H7 (cell line): ENCODE data around the gene PPRC1. TPM values are rescaled to one million over a fixed set of nuclear protein-coding genes. Genes with fewer than 3 reads are reported as not detected.

Experiments used
- DNase-seq: peaks from one replicate; pipeline ENCODE4 v3.0.0; 2012
- H3K27me3 ChIP-seq: 2 replicates; pipeline ENCODE4 v1.6.0; 2011; ENCODE audit warnings: mild to moderate bottlenecking, low read length; ENCODE audit not compliant: control insufficient read depth, insufficient read depth
- H3K36me3 ChIP-seq: replicated peaks from 2 replicates; pipeline ENCODE4 v1.5.1; 2011; ENCODE audit warnings: low read length; ENCODE audit not compliant: control insufficient read depth, insufficient read depth
- H3K4me3 ChIP-seq: 2 replicates; pipeline ENCODE4 v1.5.1; 2011; ENCODE audit warnings: low read depth, mild to moderate bottlenecking, control low read depth, low read length, moderate library complexity; ENCODE audit not compliant: insufficient read depth
- total RNA-seq: library from RNA; depleted of rRNA; stranded (reverse); fragments of >200 nt; shearing (Covaris generic); gene quantifications from 2 replicates; pipeline ENCODE4 v1.2.3, GENCODE V29; 2014; rRNA removed

Gene PPRC1, protein sequence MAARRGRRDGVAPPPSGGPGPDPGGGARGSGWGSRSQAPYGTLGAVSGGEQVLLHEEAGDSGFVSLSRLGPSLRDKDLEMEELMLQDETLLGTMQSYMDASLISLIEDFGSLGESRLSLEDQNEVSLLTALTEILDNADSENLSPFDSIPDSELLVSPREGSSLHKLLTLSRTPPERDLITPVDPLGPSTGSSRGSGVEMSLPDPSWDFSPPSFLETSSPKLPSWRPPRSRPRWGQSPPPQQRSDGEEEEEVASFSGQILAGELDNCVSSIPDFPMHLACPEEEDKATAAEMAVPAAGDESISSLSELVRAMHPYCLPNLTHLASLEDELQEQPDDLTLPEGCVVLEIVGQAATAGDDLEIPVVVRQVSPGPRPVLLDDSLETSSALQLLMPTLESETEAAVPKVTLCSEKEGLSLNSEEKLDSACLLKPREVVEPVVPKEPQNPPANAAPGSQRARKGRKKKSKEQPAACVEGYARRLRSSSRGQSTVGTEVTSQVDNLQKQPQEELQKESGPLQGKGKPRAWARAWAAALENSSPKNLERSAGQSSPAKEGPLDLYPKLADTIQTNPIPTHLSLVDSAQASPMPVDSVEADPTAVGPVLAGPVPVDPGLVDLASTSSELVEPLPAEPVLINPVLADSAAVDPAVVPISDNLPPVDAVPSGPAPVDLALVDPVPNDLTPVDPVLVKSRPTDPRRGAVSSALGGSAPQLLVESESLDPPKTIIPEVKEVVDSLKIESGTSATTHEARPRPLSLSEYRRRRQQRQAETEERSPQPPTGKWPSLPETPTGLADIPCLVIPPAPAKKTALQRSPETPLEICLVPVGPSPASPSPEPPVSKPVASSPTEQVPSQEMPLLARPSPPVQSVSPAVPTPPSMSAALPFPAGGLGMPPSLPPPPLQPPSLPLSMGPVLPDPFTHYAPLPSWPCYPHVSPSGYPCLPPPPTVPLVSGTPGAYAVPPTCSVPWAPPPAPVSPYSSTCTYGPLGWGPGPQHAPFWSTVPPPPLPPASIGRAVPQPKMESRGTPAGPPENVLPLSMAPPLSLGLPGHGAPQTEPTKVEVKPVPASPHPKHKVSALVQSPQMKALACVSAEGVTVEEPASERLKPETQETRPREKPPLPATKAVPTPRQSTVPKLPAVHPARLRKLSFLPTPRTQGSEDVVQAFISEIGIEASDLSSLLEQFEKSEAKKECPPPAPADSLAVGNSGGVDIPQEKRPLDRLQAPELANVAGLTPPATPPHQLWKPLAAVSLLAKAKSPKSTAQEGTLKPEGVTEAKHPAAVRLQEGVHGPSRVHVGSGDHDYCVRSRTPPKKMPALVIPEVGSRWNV (N-terminal part only)
- 40.0 and 44.3 TPM in 2 replicates for total RNA-seq

DNA sequence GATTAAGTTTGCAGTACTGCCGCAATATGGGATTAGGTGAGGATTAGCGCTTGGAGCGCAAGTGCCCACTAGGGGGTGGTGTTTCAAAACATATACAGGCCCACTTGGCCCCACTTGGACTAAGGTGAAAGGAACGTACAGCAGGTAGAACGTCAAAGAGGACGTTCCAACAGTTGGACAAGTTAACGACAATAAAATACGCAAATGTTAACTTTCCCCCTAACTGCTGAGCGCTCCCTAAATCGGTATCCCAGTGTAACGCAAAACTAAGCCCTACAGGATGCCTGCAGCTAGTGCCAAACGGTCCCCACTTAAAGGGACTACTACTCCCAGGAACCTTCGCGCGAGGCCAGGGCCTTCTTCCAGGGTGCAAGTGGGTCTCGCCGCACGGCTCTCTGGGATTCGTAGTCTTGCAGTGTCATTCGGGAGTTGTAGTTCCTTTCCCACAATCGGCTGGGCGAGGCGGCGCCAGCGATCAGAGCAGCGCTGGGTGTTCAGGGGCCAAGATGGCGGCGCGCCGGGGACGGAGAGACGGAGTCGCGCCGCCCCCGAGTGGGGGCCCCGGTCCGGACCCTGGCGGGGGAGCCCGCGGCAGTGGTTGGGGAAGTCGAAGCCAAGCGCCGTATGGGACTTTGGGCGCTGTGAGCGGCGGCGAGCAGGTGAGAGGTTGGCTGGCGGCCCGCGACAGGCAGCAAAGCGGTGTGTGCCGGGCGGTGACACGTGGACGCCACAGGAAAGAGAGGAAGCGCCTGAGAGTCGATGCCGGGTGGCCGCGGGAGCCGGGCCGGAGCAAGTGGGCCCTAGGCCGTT, at the start of gene PPRC1:
PPRC1 (plus strand) TSS at position 478 of the 810 bp plus-strand sequence; CDS start at position 507, 29 bp downstream.
- Histone ChIP-seq H3K36me3 (peaks cover 8% of the 10 kb centered on the region), H3K4me3 (peak within 1 kb of the TSS; percentile 98), H3K27me3 (no peaks in the 10 kb centered on the region)
- DNase-seq = peak; percentile 96

DNA sequence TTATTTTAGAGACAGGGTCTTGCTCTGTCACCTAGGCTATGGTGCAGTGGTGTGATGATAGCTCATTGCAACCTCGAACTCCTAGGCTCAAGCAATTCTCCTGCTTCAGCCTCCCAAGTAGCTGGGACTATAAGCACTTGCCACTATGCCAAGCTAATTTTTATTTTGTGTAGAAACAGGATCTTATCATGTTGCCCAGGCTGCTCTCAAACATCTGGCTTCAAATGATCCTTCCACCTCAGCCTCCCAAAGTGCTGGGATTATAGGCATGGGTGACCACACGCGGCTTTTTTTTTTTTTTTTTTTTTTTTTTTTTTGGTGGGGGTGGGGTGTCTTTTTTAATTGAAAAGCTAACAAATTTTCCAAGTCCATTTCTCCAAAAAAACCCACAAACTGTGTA, 49.3 kb upstream of the PPRC1 start:
- no peak for DNase-seq
- no peaks in the 10 kb centered on the region for H3K27me3 ChIP-seq
- no peaks in the 10 kb centered on the region for H3K36me3 ChIP-seq
- no peak overlapping the region for H3K4me3 ChIP-seq

DNA sequence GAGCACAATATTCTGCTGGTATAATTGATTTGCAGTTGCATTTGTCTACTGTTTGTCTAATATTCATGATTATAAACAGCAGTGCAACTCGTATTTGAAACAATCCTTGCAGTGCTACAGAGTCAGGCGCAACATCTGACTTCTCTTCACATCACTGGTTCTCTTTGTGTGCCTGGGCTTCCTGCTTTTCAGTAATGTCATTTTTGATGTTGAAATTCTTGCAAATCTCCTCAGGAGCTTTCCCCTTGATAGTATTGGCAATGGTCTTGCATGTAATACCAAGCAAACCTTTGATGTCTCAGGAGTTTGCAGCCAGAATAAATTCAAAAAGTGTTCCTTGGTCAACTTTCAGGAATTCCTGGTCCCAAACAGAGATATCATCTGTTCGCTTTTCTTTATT, 47.5 kb upstream of the PPRC1 start:
- no peak for DNase-seq
- no peaks in the 10 kb centered on the region for H3K36me3 ChIP-seq
- H3K27me3 ChIP-seq = no peaks in the 10 kb centered on the region
- no peak overlapping the region for H3K4me3 ChIP-seq

DNA sequence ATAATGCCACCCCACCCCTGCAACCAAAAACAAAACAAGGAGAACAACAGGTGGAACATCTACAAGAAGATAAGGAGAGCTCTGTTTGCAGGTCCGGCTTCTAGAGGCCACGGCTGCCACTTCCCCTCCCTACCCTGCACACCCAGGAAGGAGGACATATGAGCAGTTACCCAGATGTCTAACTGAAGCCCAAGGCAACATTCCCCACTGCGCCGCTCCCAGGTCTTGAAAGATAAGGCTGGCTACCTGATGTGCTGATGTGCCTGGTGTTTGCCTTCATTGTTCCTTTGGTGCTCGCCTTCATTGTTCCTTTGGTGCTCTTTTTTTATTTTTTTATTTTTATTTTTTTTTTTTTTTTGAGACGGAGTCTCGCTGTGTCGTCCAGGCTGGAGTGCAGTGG, 46.6 kb upstream of the PPRC1 start:
- Histone ChIP-seq H3K36me3 (no peaks in the 10 kb centered on the region), H3K4me3 (no peak overlapping the region), H3K27me3 (no peaks in the 10 kb centered on the region)
- DNase-seq = no peak

DNA sequence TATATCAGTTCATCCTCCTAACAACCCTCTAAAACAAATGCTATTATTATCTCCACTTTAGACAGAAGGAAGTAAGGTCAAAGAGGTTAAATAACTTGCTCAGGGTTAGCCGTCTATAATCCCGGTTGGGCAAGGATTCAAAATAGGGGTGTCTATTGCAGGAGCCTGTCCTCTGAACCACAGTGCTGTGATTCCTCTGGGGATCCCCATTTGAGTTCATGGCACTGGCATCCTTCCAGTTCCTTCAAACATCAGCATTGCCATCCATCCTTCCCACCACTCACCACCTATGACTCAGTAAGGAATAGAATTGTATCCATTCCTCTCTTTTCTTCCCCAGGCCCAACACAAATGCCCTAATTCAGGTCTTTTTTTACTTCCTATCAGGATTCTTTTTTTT, 42.1 kb upstream of the PPRC1 start:
- Histone ChIP-seq H3K4me3 (no peak overlapping the region), H3K36me3 (no peaks in the 10 kb centered on the region), H3K27me3 (no peaks in the 10 kb centered on the region)
- no peak for DNase-seq

DNA sequence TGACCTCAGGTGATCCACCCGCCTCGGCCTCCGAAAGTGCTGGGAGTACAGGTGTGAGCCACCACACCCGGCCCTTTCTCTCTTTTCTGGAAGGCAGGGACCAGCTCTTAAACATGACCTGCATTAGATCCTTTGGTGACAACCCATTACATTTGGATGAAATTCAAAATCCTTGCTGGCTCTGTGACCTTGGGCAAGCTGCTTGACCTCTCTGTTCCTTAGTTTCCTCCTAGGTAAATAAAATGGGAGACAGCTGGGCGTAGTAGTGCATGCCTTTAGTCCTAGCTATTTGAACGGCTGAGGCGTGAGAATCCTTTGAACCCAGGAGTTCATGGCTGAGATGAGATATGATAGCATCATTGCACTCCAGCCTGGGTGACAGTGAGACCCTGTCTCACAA, 36.4 kb upstream of the PPRC1 start:
- H3K36me3 ChIP-seq = peaks cover 3% of the 10 kb centered on the region; the same call in 1 of the 2 replicates
- no peak overlapping the region for H3K4me3 ChIP-seq
- no peaks in the 10 kb centered on the region for H3K27me3 ChIP-seq
- no peak for DNase-seq

DNA sequence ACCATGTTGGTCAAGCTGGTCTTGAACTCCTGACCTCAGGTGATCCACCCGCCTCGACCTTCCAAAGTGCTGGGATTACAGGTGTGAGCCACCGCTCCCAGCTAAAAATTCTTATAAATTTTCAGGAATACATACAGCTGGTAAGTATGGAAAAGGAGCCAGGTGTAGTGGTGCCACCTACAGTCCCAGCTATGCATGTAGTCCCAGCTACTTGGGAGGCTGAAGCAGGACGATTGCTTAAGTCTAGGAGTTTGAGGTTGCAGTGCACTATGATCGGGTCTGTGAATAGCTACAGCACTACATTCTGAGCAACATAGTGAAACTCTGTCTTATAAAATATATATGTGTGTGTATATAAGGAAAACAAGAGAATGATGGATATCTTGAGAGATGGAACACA, 31.7 kb upstream of the PPRC1 start:
- H3K36me3 ChIP-seq = peaks cover 12% of the 10 kb centered on the region
- DNase-seq = no peak
- H3K27me3 ChIP-seq = no peaks in the 10 kb centered on the region
- H3K4me3 ChIP-seq = no peak overlapping the region

DNA sequence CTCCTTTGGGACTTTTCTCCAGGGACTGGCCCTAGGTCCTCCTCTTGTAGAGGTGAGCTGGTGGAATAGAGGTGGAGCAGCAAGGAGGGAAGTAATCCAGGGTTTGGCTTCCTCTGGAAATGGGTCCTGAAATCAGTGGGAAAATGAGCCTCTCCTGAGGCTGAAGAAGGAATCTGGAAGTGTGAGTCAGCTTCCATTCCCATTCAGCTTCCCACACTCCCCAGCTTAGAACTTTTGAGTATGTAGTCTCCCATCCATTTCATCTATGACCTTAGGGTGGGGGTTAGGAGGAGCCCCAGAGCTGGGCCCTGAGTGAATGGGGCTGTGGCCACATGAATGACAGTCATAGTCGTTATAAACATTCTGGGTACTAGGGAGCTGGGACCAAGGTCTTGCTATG, 30.4 kb upstream of the PPRC1 start:
- H3K36me3 ChIP-seq = peaks cover 15% of the 10 kb centered on the region
- no peak for DNase-seq
- no peaks in the 10 kb centered on the region for H3K27me3 ChIP-seq
- H3K4me3 ChIP-seq = no peak overlapping the region

DNA sequence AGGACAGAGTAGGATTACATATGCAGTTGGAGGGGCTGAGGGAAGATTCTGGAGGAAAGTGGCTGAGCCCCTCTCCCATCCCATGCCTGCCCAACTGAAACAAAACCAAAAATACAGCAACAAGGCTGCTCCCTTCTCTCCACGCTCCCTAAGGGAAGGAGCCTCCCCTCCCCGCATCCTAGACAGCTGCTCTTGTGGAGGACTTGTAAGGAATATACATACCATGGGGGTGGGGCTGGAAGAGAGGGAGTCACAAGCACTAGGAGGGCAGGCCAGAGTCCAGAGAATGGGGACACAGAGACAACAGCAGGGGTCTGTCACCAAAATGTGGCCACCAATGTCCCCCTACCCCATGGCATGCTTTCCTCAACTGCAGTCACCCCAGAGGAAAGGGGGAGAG, 25.8 kb upstream of the PPRC1 start:
- DNase-seq = peak; percentile 19
- no peak overlapping the region for H3K4me3 ChIP-seq
- H3K36me3 ChIP-seq = peaks cover 56% of the 10 kb centered on the region
- H3K27me3 ChIP-seq = no peaks in the 10 kb centered on the region

DNA sequence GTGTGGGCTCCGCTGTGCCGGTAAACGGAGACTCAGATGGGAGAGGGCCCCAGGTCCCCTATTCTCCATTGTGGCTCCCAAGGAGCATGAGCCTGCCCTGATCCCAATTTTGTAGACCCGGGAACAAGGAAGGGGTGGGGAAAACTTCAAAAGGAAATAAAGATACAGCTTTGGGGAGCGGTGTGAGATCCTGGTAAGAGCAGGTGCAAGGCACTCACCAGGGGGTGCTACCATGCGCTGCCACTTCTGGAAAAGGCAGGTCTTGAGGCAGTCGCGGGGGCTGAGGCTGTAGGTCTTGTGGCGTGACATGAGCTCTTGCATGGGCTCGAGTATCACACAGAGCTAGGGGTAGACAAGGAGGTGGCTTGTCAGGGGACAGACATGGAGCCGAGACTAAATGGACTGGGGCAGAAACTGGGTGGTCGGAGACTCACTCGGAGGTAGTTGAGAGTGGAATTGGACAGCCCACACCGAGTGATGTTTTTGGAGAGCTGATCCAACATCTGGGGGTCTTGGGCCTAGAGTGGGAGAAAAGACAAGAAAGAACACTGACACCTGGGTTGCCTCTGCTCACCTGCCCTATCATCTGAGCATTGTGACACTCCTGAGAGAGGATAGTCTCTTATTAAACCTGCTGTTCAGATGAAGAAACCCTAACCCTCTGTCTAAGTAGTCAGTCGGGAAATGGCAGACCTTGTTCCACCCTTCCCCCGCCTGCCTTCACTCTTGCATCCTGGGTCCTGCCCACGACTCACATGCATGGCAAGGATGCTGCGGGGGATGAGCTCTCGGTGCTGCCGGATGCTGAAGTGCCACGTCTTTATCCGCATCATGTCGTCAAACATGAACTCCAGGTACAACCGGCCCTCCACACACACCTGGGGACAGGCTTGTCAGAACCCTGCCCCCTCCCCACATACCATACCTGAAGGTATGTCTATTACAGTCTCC, 23.4 kb upstream of the PPRC1 start:
- peak; percentile 10 for DNase-seq
- H3K27me3 ChIP-seq = no peaks in the 10 kb centered on the region
- peaks cover 50% of the 10 kb centered on the region for H3K36me3 ChIP-seq
- H3K4me3 ChIP-seq = no peak overlapping the region

DNA sequence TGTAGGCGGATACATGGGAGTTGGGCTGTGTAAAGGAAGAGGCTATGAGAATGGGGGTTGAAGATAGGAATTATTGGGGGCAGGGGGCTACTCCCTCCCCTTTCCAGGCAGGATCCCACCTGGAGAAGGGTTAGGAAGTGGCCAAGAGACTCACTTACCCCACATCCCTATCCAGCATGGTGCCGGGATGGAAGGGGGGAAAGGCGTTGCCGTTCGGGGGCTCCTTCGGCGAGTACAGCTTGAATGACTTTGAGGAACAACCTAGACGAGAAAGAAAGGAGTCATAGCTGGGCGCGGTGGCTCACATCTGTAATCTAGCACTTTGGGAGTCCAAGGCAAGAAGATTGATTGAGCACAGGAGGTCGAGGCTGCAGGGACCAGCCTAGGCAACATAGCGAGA, 21.6 kb upstream of the PPRC1 start:
- Histone ChIP-seq H3K27me3 (no peaks in the 10 kb centered on the region), H3K36me3 (peaks cover 46% of the 10 kb centered on the region), H3K4me3 (no peak overlapping the region)
- DNase-seq = peak; percentile 5

DNA sequence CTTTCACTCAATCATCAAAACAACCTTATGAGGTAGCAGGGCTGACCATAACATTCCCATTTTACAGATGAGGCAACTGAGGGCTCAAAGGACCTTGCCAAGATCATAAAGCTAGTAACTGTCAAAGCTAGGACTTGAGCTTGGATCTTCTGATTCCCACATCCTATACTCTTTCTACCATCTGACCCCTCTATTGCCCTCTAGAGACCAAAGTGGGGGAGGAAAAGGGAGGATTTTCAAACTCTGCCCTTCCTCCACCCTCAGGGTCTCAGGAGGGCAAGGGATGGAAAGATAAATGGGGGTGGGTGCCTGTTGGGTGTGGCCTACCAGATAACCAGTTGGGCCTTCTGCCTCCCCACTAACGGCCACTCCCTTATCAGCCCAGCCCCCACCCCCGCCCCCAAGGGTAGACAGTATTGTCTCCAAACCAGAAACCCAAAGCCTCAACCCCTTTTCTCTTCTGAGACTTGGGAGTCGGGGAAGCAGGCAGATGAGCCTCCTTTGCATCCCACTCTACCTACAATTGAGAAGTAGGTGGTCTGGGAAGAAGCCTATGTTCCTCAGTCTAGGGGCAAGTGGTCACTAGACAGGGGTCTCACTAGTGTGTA, 20.5 kb upstream of the PPRC1 start:
- DNase-seq = peak; percentile 79
- H3K4me3 ChIP-seq = no peak overlapping the region
- H3K36me3 ChIP-seq = peaks cover 43% of the 10 kb centered on the region
- no peaks in the 10 kb centered on the region for H3K27me3 ChIP-seq
